NCI-H2081 treated with DMSO at 0.1 percent for 48 hours (cell line): ENCODE measurements around the gene LRP1B.

Experiments used
- DNase-seq: peaks from one replicate; lab custom pipeline; 2025; lab: John Stamatoyannopoulos, UW

The LRP1B gene

DNA sequence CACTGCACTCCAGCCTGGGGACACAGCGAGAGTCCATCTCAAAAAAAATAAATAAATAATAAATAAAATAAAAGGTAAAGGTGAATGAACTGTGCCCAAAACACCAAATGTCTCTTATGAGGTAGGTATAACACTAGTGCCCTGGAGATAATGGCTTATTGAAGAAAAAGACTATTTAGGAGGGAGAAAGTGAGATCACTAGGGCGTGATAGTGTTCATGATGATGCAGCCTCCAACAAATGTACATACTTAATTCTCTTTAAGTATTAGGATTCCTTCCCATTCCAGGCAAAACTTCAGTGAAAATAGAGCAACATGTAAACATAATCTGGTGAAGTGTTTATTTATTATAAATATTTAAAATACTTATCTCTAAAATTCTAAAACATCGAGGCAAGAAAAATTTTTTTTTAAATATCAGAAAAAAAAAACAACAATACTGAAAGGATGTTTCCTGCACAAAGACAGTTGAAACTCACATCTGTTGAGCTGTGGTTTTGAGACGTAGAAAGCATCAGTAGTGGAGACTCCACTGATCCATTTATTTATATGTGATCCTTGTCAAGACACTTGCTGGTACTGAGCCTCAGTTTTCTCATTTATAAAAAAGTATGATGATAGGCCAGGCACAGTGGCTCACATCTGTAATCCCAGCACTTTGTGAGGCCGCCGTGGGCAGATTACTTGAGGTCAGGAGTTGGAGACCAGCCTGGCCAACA lies 183.3 kb downstream of the LRP1B start:
- no peak for DNase-seq

DNA sequence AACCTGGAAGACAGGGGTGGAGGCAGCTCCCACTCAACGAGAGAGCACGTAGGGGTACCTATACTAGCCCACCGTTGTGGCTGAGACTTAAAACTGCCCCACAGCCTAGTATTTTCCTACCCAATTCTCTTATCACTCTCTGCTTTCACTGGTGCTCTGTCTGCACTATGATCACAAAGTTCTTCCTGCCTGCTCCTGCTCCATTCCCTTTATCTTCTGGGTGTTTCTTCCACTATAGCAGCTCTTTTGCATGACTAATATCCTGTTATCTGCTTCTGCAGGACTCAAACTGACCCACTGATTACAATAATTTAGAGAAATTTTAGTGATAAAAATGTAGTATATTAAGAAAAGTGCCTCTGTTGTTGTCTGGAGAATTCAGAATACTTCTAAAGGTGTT lies 184.8 kb downstream of the LRP1B start:
- no peak for DNase-seq

DNA sequence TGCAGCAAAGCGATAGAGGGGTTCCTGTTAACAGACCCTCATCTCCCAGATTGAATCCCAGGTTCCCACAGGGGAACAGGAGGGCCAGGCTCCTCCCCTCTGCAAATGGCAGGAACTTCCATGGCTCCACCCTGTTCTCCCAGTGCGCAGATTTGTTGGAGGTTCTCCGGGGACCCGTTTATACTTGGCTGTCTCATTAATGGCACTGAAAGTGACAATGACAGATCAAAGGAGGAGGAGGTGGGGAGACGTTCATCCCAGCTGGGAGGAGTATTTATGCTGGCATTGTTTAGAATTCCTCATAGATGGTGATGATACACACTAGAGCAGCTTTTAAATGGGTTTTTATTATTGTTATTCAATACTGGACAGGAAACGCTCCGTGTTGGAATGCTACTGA lies 186.9 kb downstream of the LRP1B start:
- no peak for DNase-seq

DNA sequence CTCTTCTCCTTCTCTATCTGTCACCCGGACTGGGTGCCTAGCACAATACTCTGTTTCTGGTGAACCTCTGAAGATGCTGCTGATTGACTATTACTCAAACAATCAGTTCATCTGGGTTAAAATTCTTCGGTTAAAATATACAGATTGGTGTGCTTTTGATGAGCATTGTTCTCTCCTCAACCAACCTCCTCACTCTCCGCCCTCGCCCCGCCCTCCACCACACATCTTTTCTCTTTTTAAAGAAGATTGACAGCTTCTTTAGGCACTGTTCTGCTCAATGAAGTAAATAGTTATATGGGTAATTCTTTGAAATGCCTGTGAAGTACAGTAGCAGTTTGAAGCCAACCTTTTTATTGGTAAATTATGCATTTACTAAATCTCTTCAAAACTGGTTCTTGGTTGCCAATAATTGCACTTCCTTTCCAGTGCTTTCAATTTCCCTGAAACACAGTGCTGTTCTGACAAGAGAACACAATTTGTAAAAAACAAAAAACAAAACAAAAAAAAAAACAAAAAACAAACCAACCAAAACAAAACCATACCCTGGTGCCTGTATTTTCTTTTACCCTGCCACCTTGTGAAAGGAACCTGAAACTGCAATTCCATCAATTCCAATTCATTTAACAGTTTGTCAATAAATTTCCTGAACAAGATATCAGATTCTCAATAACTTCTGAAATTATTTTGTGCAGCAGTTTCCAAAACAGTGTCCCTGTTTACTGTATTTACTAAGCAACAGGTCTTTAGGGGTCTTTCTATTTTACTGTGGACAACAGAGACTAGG lies 188.6 kb downstream of the LRP1B start:
- no peak for DNase-seq

DNA sequence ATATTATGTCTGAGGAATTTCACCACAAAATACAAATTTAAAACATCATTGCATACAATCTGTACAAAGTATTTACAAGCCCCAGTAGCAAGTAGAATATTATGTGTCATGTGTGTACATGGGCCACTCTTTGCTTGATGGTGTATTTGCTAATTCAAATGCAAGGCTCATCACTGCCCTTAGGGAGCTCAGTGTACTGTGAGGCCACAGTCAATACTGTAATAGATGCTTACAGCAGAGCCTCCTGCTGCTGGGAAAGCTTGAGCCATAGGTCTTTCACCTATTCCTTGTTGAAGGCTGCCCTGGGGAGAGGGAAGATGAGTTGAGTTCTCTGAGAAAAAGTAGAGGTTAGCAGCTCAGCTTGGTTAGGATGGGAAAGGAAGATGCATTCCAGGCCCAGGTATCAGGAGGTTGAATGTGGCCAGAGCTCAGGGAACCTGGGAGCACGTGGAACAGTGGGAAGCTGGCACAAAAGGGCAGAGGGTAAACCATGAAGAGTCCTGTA lies 189.6 kb downstream of the LRP1B start:
- DNase-seq: no peak

DNA sequence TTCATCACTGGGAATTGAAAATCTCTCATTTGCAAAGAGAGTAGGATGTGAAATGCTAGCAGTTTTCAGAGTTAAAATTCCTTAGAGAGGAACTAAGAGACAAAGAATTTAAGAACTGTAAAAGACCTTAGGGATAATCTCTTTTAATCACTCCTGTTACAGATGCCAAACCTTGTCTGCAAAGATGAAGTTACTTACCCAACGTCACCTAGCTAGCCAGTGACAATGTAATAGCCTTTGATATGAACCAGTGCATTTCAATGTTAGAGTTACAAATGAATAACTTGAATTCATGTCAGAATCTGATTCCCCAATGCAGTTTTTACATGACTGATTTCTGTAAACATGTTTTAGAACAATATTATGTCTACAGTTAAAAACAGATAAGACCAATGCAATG lies 190.1 kb downstream of the LRP1B start:
- DNase-seq: no peak

DNA sequence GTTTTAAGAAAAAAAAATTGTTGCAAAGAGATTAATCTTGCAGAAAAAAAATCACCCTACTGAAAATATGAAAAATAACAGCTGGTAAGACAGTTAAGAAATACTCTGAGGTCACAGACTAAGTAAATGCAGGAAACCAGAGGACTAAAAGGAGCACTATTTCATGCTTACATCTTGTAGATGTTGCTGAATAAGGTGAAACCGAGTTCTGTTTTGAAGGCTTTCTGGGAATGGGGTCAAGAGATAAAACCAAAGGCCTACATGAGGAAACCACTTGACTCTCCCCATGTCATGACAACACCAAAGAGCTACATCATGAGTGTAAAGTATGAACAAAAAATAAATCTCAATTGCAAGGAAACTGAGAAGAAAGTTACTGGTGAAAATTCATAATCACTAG lies 197.6 kb downstream of the LRP1B start:
- no peak for DNase-seq

DNA sequence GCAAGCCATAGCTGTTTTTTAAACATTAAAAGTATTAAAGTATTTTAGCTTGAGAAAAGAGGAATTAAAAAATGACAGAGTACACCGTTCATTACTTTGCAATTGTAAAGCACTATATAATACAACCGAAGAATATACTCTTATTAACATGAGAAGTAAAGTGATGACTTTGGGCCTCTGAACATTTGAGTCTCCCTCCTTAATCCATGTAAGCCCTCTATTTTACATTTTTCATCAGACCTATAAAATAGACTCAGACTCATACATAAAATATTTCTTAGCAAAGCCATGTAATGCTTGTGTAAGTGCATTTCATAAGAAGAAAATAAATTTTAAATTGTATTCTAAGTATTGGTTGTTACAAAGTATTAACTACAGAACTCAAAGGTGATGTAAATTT lies 198.6 kb downstream of the LRP1B start:
- DNase-seq: no peak

DNA sequence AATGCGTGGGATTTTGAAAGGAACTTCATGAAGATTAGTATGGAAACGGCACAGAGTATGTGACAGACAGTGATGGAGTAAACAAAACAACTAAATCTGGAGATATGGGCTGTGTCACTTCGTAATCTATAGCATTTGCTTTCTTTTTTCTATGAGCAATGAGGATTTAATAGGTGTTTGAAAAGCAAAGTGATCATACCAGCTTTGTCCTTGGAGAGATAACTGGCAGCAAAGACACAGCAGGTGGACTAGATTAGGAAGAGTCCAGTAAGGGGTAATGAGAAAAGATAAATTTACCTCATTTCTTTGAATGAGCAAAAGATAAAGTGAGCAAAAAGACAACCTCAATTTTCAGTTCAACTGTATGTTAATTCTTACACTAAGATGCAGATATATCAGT lies 199.0 kb downstream of the LRP1B start:
- no peak for DNase-seq

DNA sequence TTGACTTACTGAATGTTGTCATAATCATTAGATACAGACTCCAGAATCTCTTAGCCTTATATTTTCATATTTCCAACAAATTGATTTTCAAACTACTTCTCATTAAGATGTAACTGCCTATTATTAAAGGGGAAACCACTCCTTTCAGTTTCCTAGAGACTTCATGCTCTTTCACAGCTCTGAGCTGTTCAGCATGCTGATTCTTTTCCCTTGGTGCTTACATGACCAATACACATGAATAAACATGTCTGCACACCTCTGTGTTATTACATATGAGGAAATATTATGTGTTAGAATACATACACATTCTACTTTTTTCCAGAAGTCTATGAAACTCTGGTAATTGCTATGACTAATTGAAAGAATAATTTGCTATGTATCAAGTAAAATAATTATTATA lies 200.0 kb downstream of the LRP1B start:
- no peak for DNase-seq

DNA sequence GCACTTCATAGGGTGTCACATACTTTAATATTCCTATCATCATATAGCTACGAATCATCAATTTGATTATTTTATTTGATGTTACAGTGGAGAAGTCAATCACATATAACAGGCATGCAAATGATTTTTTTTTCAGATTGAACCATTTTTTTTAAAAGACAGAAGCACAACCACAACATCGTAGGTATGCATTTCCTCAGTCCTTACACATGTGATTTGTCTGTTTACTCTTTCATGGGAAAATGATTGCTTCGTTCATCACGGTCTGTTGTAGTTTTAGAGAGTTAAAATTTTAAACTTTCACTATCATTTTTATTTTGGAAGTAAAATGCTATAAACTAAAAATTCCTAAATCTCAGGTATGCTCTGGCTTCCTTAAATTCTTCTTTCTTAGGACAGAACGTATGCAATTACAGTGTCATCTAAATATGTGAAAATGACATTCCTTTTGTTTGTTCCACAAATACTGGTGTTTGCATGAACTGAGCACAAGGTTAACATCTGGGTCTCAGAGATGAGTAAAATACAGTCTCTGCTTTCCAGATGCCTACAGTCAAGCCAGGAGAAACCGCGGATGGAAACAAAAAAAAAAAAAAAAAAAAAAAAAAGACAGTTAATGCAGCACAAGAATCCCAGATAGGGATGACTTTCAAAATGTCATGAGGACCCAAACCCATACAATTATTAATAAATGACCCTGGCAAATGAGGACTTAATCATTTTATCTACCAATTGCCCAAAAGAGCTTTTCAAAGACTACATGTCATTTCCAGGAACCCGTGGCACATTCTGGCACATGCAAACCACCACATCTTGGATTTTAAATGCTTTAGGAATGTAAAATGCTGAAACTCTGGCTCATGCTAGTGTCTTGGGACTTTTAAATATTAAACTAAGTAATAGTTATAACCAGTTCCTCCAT lies 201.2 kb downstream of the LRP1B start:
- no peak for DNase-seq

DNA sequence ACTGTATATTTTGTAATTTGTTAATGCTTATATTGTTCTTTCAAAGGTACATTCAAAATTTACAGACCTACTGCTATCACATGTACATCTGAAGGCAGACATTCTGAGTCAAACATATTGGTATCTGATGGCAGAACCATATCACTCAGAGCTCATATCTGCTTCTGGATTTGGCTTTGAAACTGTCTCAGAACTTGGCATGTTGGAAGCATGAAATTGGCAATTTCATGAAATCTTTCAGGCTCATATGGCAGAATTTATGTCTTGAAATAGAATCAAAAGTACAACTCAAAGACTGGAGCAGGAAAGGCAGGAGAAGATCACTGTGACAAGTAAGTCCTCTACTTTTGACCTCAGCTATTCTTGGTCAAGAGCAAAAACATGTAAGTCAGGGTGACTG lies 202.3 kb downstream of the LRP1B start:
- no peak for DNase-seq

DNA sequence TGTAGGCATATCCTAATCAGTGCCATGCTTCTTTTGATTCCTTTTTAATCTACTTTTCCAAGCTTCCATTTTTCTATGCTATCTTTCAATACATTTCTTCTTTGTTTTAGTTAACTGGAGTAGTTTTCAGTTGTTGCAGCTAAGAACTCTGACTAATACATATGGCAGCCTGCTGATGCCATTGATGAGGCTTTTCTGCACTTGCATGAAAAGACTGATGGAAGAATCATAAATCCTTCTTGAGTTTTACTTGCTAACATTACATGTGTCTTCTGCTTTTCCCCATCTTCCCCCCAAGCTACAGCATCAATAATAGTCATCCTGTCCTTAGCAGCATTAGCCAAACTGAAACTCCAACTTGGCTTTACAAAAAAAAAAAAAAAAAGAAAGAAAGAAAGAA lies 203.3 kb downstream of the LRP1B start:
- no peak for DNase-seq

DNA sequence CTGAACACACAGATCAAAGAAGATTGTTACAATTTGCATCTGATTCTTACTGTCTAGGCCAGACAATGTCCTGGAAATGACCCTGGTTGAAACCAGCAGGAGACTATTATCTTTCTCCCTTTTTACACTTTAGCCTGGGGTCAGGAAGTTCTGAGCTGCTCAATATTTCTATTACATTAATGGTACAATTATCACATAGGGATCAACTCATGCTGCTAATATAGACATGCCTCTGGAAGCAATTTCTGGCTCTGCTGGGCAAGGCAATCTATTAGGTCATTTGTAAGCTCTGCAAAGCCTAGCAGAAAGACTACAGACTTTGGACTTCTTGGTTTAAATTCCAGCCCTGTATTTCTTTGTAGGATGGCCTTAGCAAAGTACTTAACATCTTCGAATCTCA lies 205.3 kb downstream of the LRP1B start:
- DNase-seq: no peak

DNA sequence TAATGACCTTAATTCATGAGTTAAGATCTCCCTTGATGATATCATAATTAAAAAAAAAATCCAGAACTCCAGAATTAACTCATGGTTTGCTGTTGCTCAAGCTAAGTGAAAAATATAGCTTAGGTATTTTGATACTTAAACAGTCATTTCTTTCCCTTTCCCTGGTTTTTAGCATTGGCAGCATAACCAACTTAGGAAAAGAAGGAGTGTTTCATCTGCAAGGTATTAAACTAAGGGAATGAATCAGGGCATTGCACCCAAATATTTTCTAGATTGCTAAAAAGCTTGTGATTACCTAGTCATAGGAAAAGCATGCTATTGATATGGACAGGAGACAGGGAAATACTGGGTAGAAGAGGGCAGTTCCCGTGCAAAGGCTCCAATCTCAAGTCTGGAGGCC lies 207.2 kb downstream of the LRP1B start:
- DNase-seq: no peak

DNA sequence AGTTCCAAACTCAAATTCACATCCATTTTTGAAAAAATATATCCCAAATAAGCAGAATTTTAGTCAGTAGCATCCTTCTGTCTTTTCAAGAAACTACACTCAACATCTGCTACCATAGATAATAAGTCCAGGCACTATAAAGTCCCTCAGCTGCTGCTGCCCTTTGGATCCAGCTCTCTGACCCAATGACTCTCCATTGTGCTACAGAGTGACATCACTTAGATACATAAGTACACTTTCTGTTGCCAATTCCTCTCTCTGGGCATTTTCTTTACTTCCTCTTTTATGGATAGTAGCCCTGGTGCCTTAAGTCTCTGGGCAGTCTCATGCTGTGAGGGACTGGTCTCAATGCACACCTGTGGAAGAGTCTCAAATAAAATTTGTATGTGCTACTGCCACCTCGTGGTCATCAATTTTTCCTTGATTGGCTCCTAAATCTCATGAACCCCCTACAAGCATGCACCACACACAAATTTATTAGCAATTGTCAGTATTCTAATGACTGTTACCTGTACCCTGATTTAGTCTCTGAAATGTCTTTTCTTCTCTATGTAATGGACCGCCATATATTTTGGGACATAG lies 219.2 kb downstream of the LRP1B start:
- DNase-seq: peak; percentile 24

DNA sequence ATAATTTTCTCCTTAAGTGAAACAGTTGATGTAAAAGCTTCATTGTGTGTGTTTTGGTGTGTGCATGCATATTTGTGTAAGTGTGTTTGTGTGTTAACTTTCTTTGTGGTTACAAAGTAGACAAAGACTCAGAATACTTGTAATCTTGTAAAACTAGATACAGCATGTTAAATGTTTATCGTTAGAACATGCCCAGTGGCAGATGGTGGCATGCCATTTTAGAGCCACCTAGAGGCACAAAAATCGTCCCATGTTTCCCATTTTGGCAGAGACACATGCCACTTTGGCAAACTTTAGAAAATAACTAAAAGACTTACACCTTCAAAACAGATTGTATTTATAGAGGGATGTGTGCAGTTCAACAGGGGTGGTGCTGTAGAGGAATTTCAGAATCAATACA lies 224.1 kb downstream of the LRP1B start:
- DNase-seq: no peak

DNA sequence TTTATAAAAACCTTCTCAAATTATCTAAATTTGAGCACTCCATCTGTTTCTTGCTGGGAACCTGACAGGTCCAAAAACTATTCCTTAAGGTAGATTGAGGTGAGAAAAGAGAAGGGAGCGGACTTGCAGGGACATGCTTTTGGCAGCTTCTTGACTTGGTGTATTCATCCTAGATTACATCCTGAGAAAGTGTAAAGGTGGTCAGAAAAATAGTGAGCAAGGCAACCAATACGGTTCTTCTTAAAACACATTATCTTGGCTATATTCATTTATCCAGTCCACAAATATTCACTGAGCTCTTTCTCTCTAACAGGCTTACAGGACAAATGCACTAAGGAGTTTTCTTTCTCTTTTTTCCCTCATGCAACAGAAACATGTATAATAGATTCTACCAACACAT lies 230.0 kb downstream of the LRP1B start:
- no peak for DNase-seq

DNA sequence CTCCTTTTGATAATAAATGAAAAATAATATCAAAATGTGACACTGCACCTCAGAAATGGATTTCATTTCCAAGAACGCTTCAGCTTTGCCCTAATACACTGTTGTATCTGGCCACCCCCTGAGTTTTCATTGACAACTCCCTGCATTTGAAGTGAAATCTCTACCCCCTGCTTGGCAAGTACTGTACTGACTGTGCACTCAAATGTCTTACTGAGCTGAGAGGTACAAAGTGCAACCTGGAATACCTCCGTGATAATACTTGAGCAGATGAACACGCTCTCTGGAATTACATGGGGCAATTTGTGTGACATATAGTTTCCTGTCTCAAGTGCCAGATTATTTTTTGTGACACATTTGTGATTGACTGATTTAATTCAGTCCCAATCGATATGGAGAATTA lies 231.1 kb downstream of the LRP1B start:
- no peak for DNase-seq

DNA sequence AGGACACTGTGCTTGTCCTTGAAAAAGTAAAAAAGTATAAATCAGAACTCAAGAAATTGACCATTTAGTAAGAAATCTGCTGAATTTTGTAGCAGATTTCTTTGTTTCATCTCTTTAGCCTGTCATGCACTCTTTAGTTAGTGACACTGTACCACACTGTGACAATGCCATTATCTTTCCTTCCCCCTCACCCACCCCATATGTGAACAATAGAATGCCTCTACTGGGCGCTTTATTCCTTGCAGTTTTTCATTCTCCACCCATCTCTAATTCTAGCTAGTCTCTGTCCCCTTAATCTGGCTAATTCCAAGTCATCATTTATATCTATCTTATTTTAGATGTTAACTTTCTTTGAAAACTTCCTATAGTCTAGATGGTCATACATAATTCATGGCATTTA lies 241.0 kb downstream of the LRP1B start:
- DNase-seq: no peak

DNA sequence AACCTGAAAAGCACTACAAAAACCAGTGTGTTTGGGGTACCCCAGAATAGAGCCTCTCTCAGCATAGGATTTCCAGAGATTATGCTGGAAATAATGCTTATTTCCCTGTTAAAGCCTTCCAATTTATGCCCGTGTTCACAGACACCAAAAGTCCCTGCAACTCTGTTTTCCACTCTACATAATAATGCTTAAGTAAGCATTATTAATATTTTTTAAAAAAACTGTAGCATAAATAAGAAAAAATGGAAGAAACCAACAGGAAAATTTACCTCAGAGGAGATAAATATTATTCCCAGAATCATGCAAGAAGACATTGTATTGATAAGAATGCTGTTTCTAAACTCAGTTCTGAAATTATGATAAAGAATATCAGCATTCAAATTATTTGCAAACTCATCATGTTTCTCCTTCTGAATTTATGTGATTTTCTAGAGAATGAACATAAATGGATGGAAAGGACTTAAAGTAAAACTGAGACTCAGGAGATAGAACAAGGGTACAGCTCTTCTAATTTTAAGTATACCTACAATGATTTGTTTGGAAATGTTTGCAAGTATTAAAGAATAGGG lies 241.7 kb downstream of the LRP1B start:
- DNase-seq: no peak

DNA sequence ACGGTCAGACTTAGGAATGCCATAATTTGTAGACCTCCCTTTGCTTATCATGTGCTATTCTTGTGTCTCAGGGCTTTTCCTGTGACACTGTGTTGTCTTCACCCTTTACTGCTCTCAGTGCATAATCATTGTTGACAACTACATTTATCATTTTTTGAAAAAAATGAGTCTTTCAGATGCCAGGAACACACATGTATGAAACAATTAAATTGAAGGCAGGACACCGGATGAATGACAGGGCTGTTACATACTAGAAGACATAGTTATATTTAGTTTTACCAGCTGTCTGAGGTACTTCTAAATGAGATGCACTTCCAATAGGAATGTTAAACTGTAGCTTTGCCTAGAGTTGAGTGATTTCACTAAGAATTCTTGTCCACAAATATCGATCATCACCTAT lies 243.5 kb downstream of the LRP1B start:
- no peak for DNase-seq
